GM13976 (cell line): ENCODE results near the gene SRRM2.

ENCODE experiments used
- DNase-seq: peaks from one replicate; pipeline ENCODE4 v3.0.0; 2012; ENCODE audit warnings: low spot score
- CTCF ChIP-seq: IDR thresholded peaks from 2 replicates; pipeline ENCODE4 v1.5.1; 2012; ENCODE audit warnings: borderline replicate concordance, mild to moderate bottlenecking; ENCODE audit not compliant: insufficient read depth; ENCODE audit errors: extremely low read depth, missing control alignments, control extremely low read depth
- in situ Hi-C: fragments of 300-500 bp; cut with MboI; formaldehyde crosslinking; loops from one replicate; pipeline ENCODE4 v1.12.0; 2022; ENCODE audit warnings: low sequenced_read_pairs, mixed read lengths, inconsistent platforms; ENCODE audit not compliant: unreplicated experiment

The SRRM2 gene

GRCh38 chr16:2814551-2815298, 62.3 kb downstream of the SRRM2 start:
- TF ChIP-seq CTCF = no peak

GRCh38 chr16:2815299-2815771, 62.9 kb downstream of the SRRM2 start:
- no peak for TF ChIP-seq CTCF
- DNase-seq = no peak
- in situ Hi-C loops = no loop called here

More at GRCh38 chr16:2814551-2815298, 62.3 kb downstream of the SRRM2 start:
- in situ Hi-C loops = no loop called here
- no peak for DNase-seq

- no peak for TF ChIP-seq CTCF
- DNase-seq = no peak
- in situ Hi-C loops = no loop called here
Observed at GRCh38 chr16:2816751-2817339, 64.4 kb downstream of the SRRM2 start, which contains the start of gene PRSS21. Gene PRSS21 (plus strand): TSS chr16:2817237. CDS start chr16:2817269, 32 bp downstream.

GRCh38 chr16:2817340-2818271, 65.2 kb downstream of the SRRM2 start:
- DNase-seq = no peak
- in situ Hi-C loops = no loop called here
- no peak for TF ChIP-seq CTCF

GRCh38 chr16:2818272-2818876, 65.9 kb downstream of the SRRM2 start:
- in situ Hi-C loops = no loop called here
- no peak for TF ChIP-seq CTCF
- no peak for DNase-seq
